Measurements from ENCODE around the gene UBE2F. TPM values are rescaled to one million over a fixed set of nuclear protein-coding genes. Genes with fewer than 3 reads are reported as not detected.

The UBE2F gene
- total and polyA plus RNA-seq, 2 of the 4 experiments (the other 2 are of a cell fraction), result 44.6 to 59.8 TPM

DNA sequence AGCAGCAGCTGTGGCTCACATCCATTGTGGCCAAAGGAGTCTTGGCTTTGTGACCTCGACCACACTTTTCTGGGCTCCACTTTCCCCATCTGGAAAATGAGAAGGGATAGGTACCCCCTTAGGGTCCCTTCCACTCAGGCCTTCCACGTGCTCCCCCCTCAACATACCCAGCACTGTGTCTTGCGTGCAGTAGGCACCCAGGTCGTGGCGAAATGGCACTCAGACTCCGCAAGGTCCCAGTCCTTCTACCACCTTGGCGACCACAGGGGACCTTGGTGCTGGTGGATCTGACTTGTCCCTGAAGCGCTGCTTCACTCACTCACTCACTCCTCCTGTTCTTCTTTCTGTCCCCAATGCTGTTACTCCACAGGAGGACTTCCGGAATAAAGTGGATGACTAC is 74.1 kb downstream of the UBE2F start:
- Histone ChIP-seq H3K4ac (ENCODE audit: low read depth, low read length) (no peak overlapping the region), H3K36me3 (ENCODE audit: control insufficient read depth, insufficient read depth, low read length) (peaks cover 52% of the 10 kb centered on the region), H2BK15ac (ENCODE audit: low read depth, low read length) (no peak overlapping the region), H3K23ac (ENCODE audit: low read depth, low read length) (no peak overlapping the region), H3K18ac (ENCODE audit: low read depth, low read length) (no peak overlapping the region), H3K14ac (replicated peaks; ENCODE audit: low read depth, low read length) (no peak overlapping the region), H3K4me3 (ENCODE audit: insufficient read depth, low read depth, low read length) (no peak overlapping the region), H4K20me1 (ENCODE audit: insufficient read depth, low read length) (no peaks in the 10 kb centered on the region), H2BK120ac (ENCODE audit: low read depth, low read length) (no peak overlapping the region), H3K79me1 (ENCODE audit: low read depth in 1 of 2, low read length in 2 of 2) (peaks cover 0 to 3% of the 10 kb centered on the region in 2 experiments; a peak in 2 of 4 replicates), H2BK5ac (ENCODE audit: low read depth, low read length, poor library complexity, severe bottlenecking) (no peak overlapping the region), H4K91ac (ENCODE audit: insufficient read depth, low read depth, low read length) (no peak overlapping the region), H2AK5ac (ENCODE audit: low read depth, low read length) (no peak overlapping the region), H3K4me2 (ENCODE audit: low read depth, low read length) (no peak overlapping the region), H3K27ac (ENCODE audit: insufficient read depth, low read length) (no peak overlapping the region), H2BK20ac (ENCODE audit: low read depth, low read length) (no peak overlapping the region), H3K9ac (ENCODE audit: low read depth, low read length) (no peak overlapping the region), H3K9me1 (ENCODE audit: insufficient read depth, low read length) (peaks cover 5% of the 10 kb centered on the region), H4K5ac (ENCODE audit: low read depth, low read length) (no peak overlapping the region), H3K27me3 (ENCODE audit: control insufficient read depth, insufficient read depth, low read length) (no peaks in the 10 kb centered on the region), H4K8ac (ENCODE audit: low read depth in 2 of 2, low read length in 2 of 2) (no peak overlapping the region), H3K9me3 (ENCODE audit: control insufficient read depth, insufficient read depth, low read length) (no peaks in the 10 kb centered on the region), H3K4me1 (ENCODE audit: control insufficient read depth, insufficient read depth, low read length) (no peaks in the 10 kb centered on the region), H3K56ac (ENCODE audit: extremely low read depth, insufficient read depth, low read length) (no peak overlapping the region), H2AFZ (replicated peaks; ENCODE audit: low read length, poor library complexity) (no peak overlapping the region), H2AK9ac (replicated peaks; ENCODE audit: low read depth, low read length, poor library complexity) (no peak overlapping the region)
- 100% methylated on average over 4 of the region's 9 CpGs; no CpG with 5 or more reads in 1 of the 2 experiments for WGBS, 2 experiments (ENCODE audit: extremely low coverage in 2 of 2, insufficient read length in 1 of 2)
- dilution Hi-C loops (cut with HindIII; ENCODE audit: low sequenced_read_pairs, unreplicated experiment), result no loop called here
- no TSS peak for BruUV-seq (replicated peaks)
- ChIA-PET CTCF (no interaction called here), POLR2A (ENCODE audit: unreplicated experiment) (no interaction called here)
- in situ Hi-C loops (cut with MboI; ENCODE audit: low sequenced_read_pairs), result no loop called here
- ATAC-seq (ENCODE audit: low read depth) (no peak), DNase-seq (no peak)
- TF ChIP-seq POLR2A (IDR thresholded peaks at IDR 0.05; ENCODE audit: low read depth, low read length) (no peak), MAZ (IDR thresholded peaks at IDR 0.05; ENCODE audit: borderline replicate concordance, low read depth, low read length) (no peak), CHD1 (IDR thresholded peaks at IDR 0.05; ENCODE audit: low read depth, low read length) (no peak), RFX5 (IDR thresholded peaks at IDR 0.05; ENCODE audit: low read depth, low read length) (no peak), MXI1 (IDR thresholded peaks at IDR 0.05; ENCODE audit: borderline replicate concordance, low read depth, low read length) (no peak), BHLHE40 (IDR thresholded peaks at IDR 0.05; ENCODE audit: low read depth, low read length) (no peak), RCOR1 (IDR thresholded peaks at IDR 0.05; ENCODE audit: insufficient replicate concordance, low read length) (no peak), RAD21 (IDR thresholded peaks at IDR 0.05; ENCODE audit: low read length) (no peak)
- TF ChIP-seq, protein P1, sequence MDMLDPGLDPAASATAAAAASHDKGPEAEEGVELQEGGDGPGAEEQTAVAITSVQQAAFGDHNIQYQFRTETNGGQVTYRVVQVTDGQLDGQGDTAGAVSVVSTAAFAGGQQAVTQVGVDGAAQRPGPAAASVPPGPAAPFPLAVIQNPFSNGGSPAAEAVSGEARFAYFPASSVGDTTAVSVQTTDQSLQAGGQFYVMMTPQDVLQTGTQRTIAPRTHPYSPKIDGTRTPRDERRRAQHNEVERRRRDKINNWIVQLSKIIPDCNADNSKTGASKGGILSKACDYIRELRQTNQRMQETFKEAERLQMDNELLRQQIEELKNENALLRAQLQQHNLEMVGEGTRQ (IDR thresholded peaks at IDR 0.05; ENCODE audit: low read depth, low read length), result no peak
- intact Hi-C loops (cut with micrococcal nuclease), result no loop called here
